ENCODE data around the gene RPUSD1. TPM values are rescaled to one million over a fixed set of nuclear protein-coding genes. Genes with fewer than 3 reads are reported as not detected.

RPUSD1 gene
- total RNA-seq, 1 donor from 2014 or later = 35.3 TPM

DNA sequence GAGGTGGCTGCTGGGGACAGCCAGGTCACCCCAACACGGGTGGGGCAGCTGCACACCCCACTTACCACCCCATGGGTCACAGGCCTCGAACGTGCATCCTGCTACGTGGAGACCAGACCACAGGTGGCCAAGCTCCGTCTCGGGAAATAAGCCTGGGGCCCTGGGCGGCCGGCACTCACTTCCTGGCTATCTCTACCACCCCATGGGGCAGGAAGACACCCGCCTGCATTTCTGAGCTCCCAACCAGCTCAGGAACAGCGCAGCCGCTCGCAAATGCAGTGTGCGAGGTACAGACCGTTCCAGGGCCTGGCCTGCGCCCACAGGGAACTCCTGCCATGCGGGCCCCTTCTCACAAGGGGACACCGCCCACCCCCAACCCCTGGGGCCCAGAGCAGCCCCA, 17.3 kb upstream of the RPUSD1 start:
- Mint-ChIP-seq H3K4me1 (peaks cover 11% of the 10 kb centered on the region), H3K9me3 (no peaks in the 10 kb centered on the region)
- no peak for DNase-seq

DNA sequence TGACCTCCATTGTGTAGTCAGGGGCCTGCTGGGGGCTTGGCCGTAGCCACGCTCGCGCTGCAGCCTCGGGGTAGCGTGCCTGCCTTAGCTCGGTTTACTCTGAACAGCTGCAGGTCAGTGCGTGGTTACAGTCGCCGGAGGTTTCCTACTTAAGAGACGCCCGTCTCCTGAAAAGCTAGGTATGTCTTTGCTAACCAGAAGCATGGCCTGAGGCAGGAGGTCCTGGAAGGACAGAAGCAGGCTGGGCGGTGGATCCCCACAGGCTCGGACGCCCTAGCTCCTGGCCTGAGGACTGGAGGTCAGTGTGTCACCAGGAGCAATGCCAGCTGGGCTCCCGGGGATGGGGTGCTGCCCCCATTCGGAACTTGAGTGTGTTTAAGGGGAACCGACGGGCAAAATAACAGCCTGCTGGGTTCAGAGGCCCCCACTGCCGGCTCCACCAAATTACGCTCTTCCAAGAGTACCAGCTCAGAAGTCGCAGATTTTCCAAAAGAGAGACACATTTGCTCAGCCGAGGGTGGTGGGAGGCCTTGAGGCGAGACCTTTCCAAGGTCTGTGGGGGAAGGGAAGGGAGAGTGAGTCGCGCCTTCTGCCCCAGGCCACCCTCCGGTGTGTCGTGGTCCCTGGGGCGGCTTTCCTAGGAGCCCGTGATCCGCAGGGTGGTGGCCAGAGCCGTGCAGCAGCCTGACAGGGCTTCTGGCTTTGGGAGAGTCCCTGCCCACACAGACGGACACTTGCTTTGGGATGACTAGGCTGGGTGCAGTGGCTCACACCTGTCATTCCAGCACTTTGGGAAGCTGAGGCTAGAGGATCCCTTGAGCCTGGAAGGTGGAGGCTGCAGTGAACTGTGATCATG, 16.2 kb upstream of the RPUSD1 start:
- CTCF ChIA-PET = no interaction called here
- DNase-seq = no peak
- H3K4me3 Mint-ChIP-seq = no peak overlapping the region
- ATAC-seq (ENCODE audit: low read depth) = no peak
- H3K27ac Mint-ChIP-seq = no peak overlapping the region
- H3K27me3 Mint-ChIP-seq = peaks cover 4% of the 10 kb centered on the region
- H3K9me3 Mint-ChIP-seq = no peaks in the 10 kb centered on the region
- H3K4me1 Mint-ChIP-seq = peaks cover 11% of the 10 kb centered on the region
- POLR2A ChIA-PET = interaction anchor here (0.7 kb wide), 1 partner anchor 246 kb away, joined by 3 read pairs; no protein-coding TSS in a partner anchor
- intact Hi-C loops (cut with micrococcal nuclease) = loop anchor here (5.0 kb wide), 1 partner anchor 82 kb away; the partner anchor contains the start of gene ANTKMT
- TF ChIP-seq, protein P1, sequence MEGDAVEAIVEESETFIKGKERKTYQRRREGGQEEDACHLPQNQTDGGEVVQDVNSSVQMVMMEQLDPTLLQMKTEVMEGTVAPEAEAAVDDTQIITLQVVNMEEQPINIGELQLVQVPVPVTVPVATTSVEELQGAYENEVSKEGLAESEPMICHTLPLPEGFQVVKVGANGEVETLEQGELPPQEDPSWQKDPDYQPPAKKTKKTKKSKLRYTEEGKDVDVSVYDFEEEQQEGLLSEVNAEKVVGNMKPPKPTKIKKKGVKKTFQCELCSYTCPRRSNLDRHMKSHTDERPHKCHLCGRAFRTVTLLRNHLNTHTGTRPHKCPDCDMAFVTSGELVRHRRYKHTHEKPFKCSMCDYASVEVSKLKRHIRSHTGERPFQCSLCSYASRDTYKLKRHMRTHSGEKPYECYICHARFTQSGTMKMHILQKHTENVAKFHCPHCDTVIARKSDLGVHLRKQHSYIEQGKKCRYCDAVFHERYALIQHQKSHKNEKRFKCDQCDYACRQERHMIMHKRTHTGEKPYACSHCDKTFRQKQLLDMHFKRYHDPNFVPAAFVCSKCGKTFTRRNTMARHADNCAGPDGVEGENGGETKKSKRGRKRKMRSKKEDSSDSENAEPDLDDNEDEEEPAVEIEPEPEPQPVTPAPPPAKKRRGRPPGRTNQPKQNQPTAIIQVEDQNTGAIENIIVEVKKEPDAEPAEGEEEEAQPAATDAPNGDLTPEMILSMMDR (IDR thresholded peaks at IDR 0.05) = no peak
- H3K36me3 Mint-ChIP-seq (ENCODE audit: low read depth) = peaks cover 3% of the 10 kb centered on the region

More for the DNA sequence above, 17.3 kb upstream of the RPUSD1 start:
- no peak overlapping the region for H3K4me3 Mint-ChIP-seq
- H3K36me3 Mint-ChIP-seq (ENCODE audit: low read depth) = peaks cover 3% of the 10 kb centered on the region
- TF ChIP-seq, protein P1 (IDR thresholded peaks at IDR 0.05) = no peak
- CTCF ChIA-PET = no interaction called here
- POLR2A ChIA-PET = no interaction called here
- H3K27ac Mint-ChIP-seq = no peak overlapping the region
- intact Hi-C loops (cut with micrococcal nuclease) = loop anchor here (5.0 kb wide), 1 partner anchor 83 kb away; the partner anchor contains the start of gene ANTKMT
- peaks cover 6% of the 10 kb centered on the region for H3K27me3 Mint-ChIP-seq
- no peak for ATAC-seq (ENCODE audit: low read depth)

DNA sequence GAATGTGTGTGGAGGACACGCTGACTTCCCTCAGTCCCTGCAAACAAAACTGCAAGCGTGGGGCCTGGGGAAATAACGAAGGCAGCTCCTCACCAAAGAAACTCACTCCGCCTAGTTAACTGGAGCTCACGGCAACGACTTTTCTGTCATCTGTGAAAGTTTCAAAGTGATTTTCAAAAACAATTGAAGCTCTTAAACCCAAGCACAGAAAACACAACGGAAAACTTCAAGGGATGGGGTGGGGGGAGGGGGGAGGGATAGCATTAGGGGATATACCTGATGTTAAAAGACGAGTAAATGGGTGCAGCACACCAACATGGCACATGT, 15.5 kb upstream of the RPUSD1 start:
- TF ChIP-seq, protein P1 (IDR thresholded peaks at IDR 0.05) = no peak
- no peak for ATAC-seq (ENCODE audit: low read depth)
- H3K4me1 Mint-ChIP-seq = peaks cover 10% of the 10 kb centered on the region
- no peaks in the 10 kb centered on the region for H3K9me3 Mint-ChIP-seq
- H3K27me3 Mint-ChIP-seq = peaks cover 3% of the 10 kb centered on the region
- no peak for DNase-seq
- POLR2A ChIA-PET = interaction anchor here (0.7 kb wide), 1 partner anchor 247 kb away, joined by 3 read pairs; no protein-coding TSS in a partner anchor
- CTCF ChIA-PET = no interaction called here
- no peak overlapping the region for H3K4me3 Mint-ChIP-seq
- intact Hi-C loops (cut with micrococcal nuclease) = no loop called here
- no peak overlapping the region for H3K27ac Mint-ChIP-seq
- peaks cover 3% of the 10 kb centered on the region for H3K36me3 Mint-ChIP-seq (ENCODE audit: low read depth)

DNA sequence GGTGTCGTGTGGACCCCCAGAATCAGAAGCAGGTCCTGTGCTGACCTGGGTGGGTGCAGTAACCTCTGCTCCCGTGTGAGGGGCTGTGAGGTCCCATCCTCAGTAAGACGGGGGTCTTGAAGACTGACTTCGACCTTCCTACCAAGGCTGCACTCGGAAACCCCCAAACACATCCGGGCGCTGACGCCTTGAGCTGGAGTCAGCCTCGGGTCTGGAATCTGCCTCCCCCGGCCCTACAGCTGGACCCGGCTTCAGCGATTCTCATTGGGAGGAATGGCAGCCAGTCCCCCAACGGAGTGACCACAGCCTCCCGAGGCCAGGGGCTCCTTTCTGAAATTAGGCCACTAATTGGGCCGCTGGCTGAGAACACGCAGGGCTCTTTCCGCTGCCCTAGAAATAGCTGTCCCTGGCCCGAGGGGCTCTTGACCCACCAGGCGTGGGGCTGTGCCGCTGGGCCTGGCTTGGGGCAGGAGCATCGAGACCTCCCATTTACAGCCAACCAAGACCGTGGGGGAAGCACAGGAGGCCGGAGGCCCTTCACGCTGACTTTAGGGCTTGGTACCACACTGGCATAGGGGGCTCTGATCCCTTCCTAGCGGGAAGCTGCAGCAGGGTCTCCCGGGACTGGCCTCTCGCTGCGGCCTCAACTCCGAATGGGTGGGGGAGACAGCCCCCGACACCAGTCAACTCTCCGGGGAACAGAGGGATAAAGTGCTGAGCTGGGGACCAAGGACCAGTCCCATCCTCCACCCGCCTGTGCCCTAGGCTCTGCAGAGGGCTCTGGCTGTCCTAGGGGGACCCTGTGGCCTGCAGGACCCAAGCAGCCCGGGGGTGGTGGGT, 15.0 kb upstream of the RPUSD1 start:
- Mint-ChIP-seq H3K27me3 (peaks cover 7% of the 10 kb centered on the region), H3K36me3 (ENCODE audit: low read depth) (peaks cover 3% of the 10 kb centered on the region), H3K4me1 (peaks cover 5% of the 10 kb centered on the region), H3K9me3 (no peaks in the 10 kb centered on the region), H3K27ac (no peak overlapping the region), H3K4me3 (no peak overlapping the region)
- TF ChIP-seq, protein P1 (IDR thresholded peaks at IDR 0.05) = no peak
- ATAC-seq (ENCODE audit: low read depth) = no peak
- CTCF ChIA-PET = no interaction called here
- POLR2A ChIA-PET = interaction anchor here (0.7 kb wide), 1 partner anchor 248 kb away, joined by 3 read pairs; no protein-coding TSS in a partner anchor
- intact Hi-C loops (cut with micrococcal nuclease) = no loop called here
- DNase-seq = no peak

DNA sequence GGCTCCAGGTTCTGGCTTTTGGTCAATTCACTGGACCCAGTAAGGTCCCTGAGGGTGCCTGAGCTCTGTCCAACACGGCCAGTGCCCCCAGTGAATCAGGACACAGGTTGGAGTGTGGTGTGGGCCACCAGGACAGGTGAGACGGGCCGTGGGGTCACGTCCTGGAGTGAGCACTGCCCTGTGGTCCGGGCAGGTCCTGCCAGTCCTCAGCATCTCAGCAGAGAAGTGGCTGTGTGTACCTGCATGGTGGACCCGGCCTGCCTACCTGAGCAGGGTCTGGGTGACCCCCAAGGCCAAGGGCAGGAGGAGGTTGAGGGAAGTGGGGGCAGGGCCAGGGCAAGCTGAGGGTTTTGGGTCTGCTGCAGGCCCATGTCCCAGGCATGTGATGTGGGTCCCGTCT, 14.3 kb upstream of the RPUSD1 start:
- Mint-ChIP-seq H3K4me3 (no peak overlapping the region), H3K36me3 (ENCODE audit: low read depth) (no peaks in the 10 kb centered on the region), H3K4me1 (no peaks in the 10 kb centered on the region), H3K27ac (no peak overlapping the region), H3K27me3 (peaks cover 7% of the 10 kb centered on the region), H3K9me3 (no peaks in the 10 kb centered on the region)
- POLR2A ChIA-PET = no interaction called here
- intact Hi-C loops (cut with micrococcal nuclease) = no loop called here
- TF ChIP-seq, protein P1 (IDR thresholded peaks at IDR 0.05) = no peak
- DNase-seq (no peak), ATAC-seq (ENCODE audit: low read depth) (no peak)
- CTCF ChIA-PET = no interaction called here

Data from activated B cell treated with CpG ODN at 0.5 μM for 24 hours (primary cell).